Smooth muscle cell (in vitro differentiated cells): ENCODE results near the gene FAM219A. TPM values are rescaled to one million over a fixed set of nuclear protein-coding genes. Genes with fewer than 3 reads are reported as not detected.

Experiments
- DNase-seq: peaks from one replicate; lab custom pipeline; 2025; ENCODE audit not compliant: unreplicated experiment; lab: John Stamatoyannopoulos, UW
- H2AFZ ChIP-seq: fragments of 200-600 bp; sonication (generic); 2 replicates; pipeline ENCODE4 v1.6.0; 2016; ENCODE audit warnings: antibody characterized with exemption, low read depth, mild to moderate bottlenecking
- H3F3A ChIP-seq: fragments of 200-600 bp; sonication (generic); 2 replicates; pipeline ENCODE4 v1.6.0; 2017; ENCODE audit warnings: antibody characterized with exemption, low read depth
- H3K27ac ChIP-seq: fragments of 200-600 bp; sonication (generic); 2 replicates; pipeline ENCODE4 v1.5.1; 2016; ENCODE audit warnings: low read depth, mild to moderate bottlenecking
- H3K27me3 ChIP-seq: fragments of 200-600 bp; sonication (generic); 2 replicates; pipeline ENCODE4 v1.6.1; 2016; ENCODE audit warnings: low read depth, mild to moderate bottlenecking
- H3K36me3 ChIP-seq: fragments of 200-600 bp; sonication (generic); 2 replicates; pipeline ENCODE4 v1.5.1; 2016; ENCODE audit warnings: low read depth
- H3K4me1 ChIP-seq: fragments of 200-600 bp; sonication (generic); 2 replicates; pipeline ENCODE4 v1.5.1; 2016; ENCODE audit warnings: low read depth
- H3K4me2 ChIP-seq: fragments of 200-600 bp; sonication (generic); 2 replicates; pipeline ENCODE4 v1.6.0; 2016; ENCODE audit warnings: mild to moderate bottlenecking
- H3K4me3 ChIP-seq: fragments of 200-600 bp; sonication (generic); 2 replicates; pipeline ENCODE4 v1.5.1; 2016; ENCODE audit warnings: mild to moderate bottlenecking
- H3K79me2 ChIP-seq: fragments of 200-600 bp; sonication (generic); 2 replicates; pipeline ENCODE4 v1.6.0; 2016; ENCODE audit warnings: low read depth, mild to moderate bottlenecking
- H3K9ac ChIP-seq: fragments of 200-600 bp; sonication (generic); 2 replicates; pipeline ENCODE4 v1.6.0; 2016; ENCODE audit warnings: low read depth
- H3K9me3 ChIP-seq: fragments of 200-600 bp; sonication (generic); replicated peaks from 2 replicates; pipeline ENCODE4 v1.5.1; 2016; ENCODE audit warnings: low read depth
- H4K20me1 ChIP-seq: fragments of 200-600 bp; sonication (generic); 2 replicates; pipeline ENCODE4 v1.6.0; 2016; ENCODE audit warnings: low read depth
- WGBS: methylation state at CpG from one replicate; pipeline ENCODE4 v1.1.7; 2016; ENCODE audit warnings: low lambda C conversion rate; 5-methylcytosine and 5-hydroxymethylcytosine counted together
- polyA plus RNA-seq: library from polyadenylated mRNA; unstranded; fragments of >200 nt; fragmentation: Nextera tagmentation; extraction: Ambion mirVana; gene quantifications from 2 replicates; pipeline ENCODE4 v1.2.1, GENCODE V29; 2016
- total RNA-seq: library from RNA; depleted of rRNA; stranded (reverse); fragments of >200 nt; gene quantifications from 2 replicates; pipeline ENCODE4 v1.2.3, GENCODE V29; 2014
- TF ChIP-seq, protein P1 (sequence below): fragments of 200-600 bp; sonication (generic); IDR thresholded peaks from 2 replicates; pipeline ENCODE4 v1.5.1; 2017; ENCODE audit warnings: borderline replicate concordance, mild to moderate bottlenecking, antibody characterized with exemption; ENCODE audit not compliant: insufficient read depth, poor library complexity, severe bottlenecking

FAM219A gene
- total and polyA plus RNA-seq, 2 experiments from 2014 or later = 13.3 to 29.5 TPM

DNA sequence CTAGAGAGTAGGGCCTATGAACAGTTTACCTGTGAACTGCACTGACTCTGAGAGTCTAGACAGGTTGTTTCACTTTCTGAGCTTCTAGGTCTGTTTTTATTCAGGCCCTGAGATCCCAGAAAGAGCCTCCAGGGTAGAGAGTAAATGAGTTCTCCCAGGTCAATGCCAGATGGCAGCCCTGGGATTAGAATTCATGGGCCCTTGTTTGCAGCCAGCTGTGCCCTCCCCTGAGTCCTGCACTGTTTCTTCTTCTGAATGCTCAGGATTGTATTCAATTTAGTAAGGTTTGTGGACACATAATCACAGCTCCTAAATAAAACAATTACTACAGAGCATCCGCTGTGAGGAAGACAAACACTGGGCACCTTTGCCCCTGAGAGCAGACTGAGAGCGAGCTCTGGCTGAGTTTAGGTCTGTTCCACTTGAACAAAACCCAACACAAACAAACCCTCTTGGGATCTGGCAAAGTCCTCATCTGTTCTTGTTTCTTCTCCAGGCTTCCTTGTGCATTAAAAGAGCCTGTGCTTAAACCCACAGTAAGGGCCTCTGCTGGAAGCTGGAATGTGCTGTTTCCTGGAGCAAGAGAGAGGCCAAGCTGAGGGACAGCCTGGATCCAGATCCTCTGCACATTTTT is 29.9 kb downstream of the FAM219A start:
- Histone ChIP-seq H3K36me3 (no peaks in the 10 kb centered on the region), H3K4me1 (no peaks in the 10 kb centered on the region), H4K20me1 (peaks cover 100% of the 10 kb centered on the region), H3K4me3 (no peak overlapping the region), H3F3A (no peaks in the 10 kb centered on the region), H2AFZ (no peak overlapping the region), H3K4me2 (no peak overlapping the region), H3K27ac (no peak overlapping the region), H3K27me3 (no peaks in the 10 kb centered on the region), H3K9me3 (no peaks in the 10 kb centered on the region), H3K79me2 (peaks cover 7% of the 10 kb centered on the region), H3K9ac (no peak overlapping the region)
- WGBS = 97% methylated on average over 2 of the region's 2 CpGs
- TF ChIP-seq, protein P1, sequence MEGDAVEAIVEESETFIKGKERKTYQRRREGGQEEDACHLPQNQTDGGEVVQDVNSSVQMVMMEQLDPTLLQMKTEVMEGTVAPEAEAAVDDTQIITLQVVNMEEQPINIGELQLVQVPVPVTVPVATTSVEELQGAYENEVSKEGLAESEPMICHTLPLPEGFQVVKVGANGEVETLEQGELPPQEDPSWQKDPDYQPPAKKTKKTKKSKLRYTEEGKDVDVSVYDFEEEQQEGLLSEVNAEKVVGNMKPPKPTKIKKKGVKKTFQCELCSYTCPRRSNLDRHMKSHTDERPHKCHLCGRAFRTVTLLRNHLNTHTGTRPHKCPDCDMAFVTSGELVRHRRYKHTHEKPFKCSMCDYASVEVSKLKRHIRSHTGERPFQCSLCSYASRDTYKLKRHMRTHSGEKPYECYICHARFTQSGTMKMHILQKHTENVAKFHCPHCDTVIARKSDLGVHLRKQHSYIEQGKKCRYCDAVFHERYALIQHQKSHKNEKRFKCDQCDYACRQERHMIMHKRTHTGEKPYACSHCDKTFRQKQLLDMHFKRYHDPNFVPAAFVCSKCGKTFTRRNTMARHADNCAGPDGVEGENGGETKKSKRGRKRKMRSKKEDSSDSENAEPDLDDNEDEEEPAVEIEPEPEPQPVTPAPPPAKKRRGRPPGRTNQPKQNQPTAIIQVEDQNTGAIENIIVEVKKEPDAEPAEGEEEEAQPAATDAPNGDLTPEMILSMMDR = no peak
- DNase-seq = no peak

DNA sequence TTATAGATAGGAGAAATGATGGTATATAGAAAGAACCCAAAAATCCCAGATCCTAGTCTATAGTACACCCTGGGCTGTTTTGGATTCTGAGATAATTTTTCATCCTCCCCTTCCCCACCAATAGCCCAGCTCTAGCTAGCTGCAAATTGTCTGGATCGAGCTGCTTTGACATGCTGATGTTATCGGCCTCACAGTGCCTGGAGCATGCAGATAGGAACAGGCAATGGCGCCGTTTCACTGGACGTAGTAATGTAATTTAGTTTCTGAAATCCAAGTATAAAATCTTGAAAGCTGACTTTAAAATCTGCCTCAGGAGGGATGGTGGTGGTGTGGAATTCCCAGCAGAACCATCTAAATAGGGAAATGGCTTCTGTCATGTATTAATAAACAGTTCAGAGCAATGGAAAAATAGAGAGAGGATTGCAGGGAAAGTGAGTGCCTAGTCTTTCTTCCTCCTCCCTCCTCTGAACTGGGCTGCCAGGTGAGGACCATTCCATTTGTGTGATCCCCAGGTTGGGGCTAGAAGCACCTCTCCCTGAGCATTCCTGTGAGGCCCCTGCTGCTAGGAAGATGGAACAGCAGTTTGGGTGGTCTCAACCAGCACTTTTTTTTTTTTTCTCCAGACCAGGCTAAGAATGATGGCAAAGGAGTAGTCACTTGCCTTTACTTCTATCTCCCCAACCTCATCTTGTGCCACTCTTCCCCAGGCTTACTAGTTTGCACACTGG is 31.9 kb downstream of the FAM219A start:
- no peak overlapping the region for H3K27ac ChIP-seq
- H3K4me1 ChIP-seq = no peaks in the 10 kb centered on the region
- H3F3A ChIP-seq = no peaks in the 10 kb centered on the region
- no peak overlapping the region for H3K9ac ChIP-seq
- 90% methylated on average over 5 of the region's 5 CpGs for WGBS
- peaks cover 7% of the 10 kb centered on the region for H3K79me2 ChIP-seq
- H3K4me3 ChIP-seq = no peak overlapping the region
- TF ChIP-seq, protein P1 = no peak
- no peak overlapping the region for H2AFZ ChIP-seq
- no peak for DNase-seq
- no peaks in the 10 kb centered on the region for H3K36me3 ChIP-seq
- H4K20me1 ChIP-seq = peaks cover 100% of the 10 kb centered on the region
- H3K27me3 ChIP-seq = no peaks in the 10 kb centered on the region
- H3K4me2 ChIP-seq = no peak overlapping the region
- no peaks in the 10 kb centered on the region for H3K9me3 ChIP-seq

DNA sequence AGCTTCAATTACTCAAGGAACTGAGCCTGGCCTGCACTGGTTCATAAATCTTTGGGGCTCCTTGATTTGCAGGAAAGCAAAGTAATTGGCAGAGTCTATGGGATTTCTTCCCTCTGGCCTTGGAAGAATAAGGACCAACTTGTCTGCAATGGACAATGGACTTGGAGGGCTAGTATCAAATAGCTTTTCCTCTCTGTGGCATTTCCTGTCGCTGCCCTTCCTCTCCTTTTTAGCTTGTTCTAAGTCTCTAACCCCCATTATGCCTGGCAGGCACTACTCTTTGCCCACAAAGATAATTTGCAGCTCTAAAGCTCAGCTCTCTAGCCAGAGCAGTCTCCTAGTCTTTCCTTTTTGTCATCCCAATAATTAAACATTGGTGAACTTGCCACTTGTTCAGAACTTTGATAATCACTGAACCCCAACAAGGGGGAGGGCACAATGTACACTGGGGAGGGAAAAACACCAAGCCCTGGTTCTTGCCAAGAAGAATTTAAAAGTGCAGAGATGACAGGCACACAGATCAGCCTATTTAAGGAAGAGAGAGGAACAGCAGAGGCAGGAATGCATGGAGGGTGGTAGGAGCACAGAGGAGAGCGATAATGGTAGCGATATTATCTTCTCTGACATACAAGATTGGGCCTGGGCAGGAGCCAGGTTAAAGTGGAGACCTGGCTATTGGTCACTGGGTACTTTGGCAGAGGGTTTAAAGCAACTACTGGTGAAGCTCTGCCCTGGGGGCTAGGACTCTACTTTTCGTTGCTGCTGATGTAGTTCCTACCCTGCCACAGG is 38.5 kb downstream of the FAM219A start:
- Histone ChIP-seq H3K27ac (no peak overlapping the region), H3K27me3 (no peaks in the 10 kb centered on the region), H3K4me2 (no peak overlapping the region), H3K36me3 (no peaks in the 10 kb centered on the region), H3K9me3 (no peaks in the 10 kb centered on the region), H3K9ac (no peak overlapping the region), H3F3A (no peaks in the 10 kb centered on the region), H3K4me3 (no peak overlapping the region), H3K79me2 (no peaks in the 10 kb centered on the region), H4K20me1 (peaks cover 99% of the 10 kb centered on the region), H3K4me1 (no peaks in the 10 kb centered on the region), H2AFZ (no peak overlapping the region)
- DNase-seq = no peak
- TF ChIP-seq, protein P1 = no peak
- 79% methylated on average over 4 of the region's 4 CpGs for WGBS
